Measurements from ENCODE around the gene ZNF691. TPM values are rescaled to one million over a fixed set of nuclear protein-coding genes. Genes with fewer than 3 reads are reported as not detected.
A peak's percentile ranks its signal among the peaks of the same experiment; 100 is the strongest.

The ZNF691 gene
- polyA plus RNA-seq, 1 of the 3 experiments (the other 2 are of a cell fraction), result 7.2 TPM

DNA sequence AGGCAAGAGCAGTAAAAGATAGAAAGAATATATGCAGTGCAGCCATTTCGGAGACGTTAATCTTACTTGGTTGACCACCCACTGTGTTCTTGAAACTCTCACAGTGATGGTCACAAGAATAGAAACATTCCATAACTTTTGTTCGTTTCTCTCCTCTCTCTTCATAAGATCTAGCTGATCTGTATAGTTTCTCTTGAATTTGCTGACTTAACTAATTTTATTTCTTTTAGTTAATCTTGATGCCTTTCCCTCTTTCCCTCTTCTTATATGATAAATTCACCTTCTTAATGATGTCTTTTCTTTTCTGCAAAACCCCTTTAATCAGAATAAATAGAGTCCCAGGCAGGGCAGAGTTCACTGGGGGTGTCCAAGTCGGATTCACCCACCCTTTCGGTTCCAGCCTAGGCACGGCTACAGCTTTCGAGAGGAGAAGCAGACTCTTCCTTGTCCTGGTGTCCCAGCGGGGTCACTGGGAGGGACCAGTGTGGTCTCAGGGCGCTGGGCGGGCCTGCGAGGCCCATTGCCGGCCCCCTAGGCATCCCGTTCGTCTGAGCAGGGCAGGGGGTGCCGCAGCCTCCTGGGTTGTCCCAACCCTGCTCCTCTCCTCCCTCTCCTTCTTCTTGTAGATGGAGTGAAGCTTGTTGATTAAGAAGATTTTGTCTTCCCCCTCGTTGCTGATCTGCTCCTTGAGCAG is 39.8 kb downstream of the ZNF691 start:
- H3F3A ChIP-seq (replicated peaks; ENCODE audit: insufficient read depth), result no peaks in the 10 kb centered on the region
- ChIA-PET POLR2A (no interaction called here), CTCF (no interaction called here)
- no peak for DNase-seq
- H3K4me1 ChIP-seq (ENCODE audit: control insufficient read depth in 1 of 2, insufficient read depth in 2 of 2, low read depth in 1 of 2, low read length in 1 of 2), result no peaks in the 10 kb centered on the region
- no peaks in the 10 kb centered on the region for H3K36me3 ChIP-seq (replicated peaks in 1 of 2; ENCODE audit: control insufficient read depth in 1 of 2, insufficient read depth in 2 of 2, low read length in 1 of 2)
- H2AFZ ChIP-seq (ENCODE audit: low read depth), result no peak overlapping the region
- H3K79me2 ChIP-seq (ENCODE audit: insufficient read depth), result no peaks in the 10 kb centered on the region
- no peak overlapping the region for H3K9ac ChIP-seq
- H4K20me1 ChIP-seq (ENCODE audit: insufficient read depth), result no peaks in the 10 kb centered on the region
- no peaks in the 10 kb centered on the region for H3K9me2 ChIP-seq
- no peaks in the 10 kb centered on the region for H3K9me3 ChIP-seq
- WGBS (ENCODE audit: low lambda C conversion rate), result 67% methylated on average over 8 of the region's 16 CpGs
- no peak for TF ChIP-seq MEF2A (IDR thresholded peaks at IDR 0.05; ENCODE audit: borderline replicate concordance, low read depth)
- TF ChIP-seq FOXM1 (IDR thresholded peaks at IDR 0.05; ENCODE audit: low read depth), result no peak
- TF ChIP-seq, protein P1, sequence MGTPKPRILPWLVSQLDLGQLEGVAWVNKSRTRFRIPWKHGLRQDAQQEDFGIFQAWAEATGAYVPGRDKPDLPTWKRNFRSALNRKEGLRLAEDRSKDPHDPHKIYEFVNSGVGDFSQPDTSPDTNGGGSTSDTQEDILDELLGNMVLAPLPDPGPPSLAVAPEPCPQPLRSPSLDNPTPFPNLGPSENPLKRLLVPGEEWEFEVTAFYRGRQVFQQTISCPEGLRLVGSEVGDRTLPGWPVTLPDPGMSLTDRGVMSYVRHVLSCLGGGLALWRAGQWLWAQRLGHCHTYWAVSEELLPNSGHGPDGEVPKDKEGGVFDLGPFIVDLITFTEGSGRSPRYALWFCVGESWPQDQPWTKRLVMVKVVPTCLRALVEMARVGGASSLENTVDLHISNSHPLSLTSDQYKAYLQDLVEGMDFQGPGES (IDR thresholded peaks at IDR 0.05; ENCODE audit: low read depth, low read length), result no peak
- TF ChIP-seq, protein P2, sequence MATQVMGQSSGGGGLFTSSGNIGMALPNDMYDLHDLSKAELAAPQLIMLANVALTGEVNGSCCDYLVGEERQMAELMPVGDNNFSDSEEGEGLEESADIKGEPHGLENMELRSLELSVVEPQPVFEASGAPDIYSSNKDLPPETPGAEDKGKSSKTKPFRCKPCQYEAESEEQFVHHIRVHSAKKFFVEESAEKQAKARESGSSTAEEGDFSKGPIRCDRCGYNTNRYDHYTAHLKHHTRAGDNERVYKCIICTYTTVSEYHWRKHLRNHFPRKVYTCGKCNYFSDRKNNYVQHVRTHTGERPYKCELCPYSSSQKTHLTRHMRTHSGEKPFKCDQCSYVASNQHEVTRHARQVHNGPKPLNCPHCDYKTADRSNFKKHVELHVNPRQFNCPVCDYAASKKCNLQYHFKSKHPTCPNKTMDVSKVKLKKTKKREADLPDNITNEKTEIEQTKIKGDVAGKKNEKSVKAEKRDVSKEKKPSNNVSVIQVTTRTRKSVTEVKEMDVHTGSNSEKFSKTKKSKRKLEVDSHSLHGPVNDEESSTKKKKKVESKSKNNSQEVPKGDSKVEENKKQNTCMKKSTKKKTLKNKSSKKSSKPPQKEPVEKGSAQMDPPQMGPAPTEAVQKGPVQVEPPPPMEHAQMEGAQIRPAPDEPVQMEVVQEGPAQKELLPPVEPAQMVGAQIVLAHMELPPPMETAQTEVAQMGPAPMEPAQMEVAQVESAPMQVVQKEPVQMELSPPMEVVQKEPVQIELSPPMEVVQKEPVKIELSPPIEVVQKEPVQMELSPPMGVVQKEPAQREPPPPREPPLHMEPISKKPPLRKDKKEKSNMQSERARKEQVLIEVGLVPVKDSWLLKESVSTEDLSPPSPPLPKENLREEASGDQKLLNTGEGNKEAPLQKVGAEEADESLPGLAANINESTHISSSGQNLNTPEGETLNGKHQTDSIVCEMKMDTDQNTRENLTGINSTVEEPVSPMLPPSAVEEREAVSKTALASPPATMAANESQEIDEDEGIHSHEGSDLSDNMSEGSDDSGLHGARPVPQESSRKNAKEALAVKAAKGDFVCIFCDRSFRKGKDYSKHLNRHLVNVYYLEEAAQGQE (IDR thresholded peaks at IDR 0.05; ENCODE audit: low read depth, low read length), result no peak
- TF ChIP-seq JUND (IDR thresholded peaks at IDR 0.05), result no peak
- no peak for TF ChIP-seq GABPA (IDR thresholded peaks at IDR 0.05; ENCODE audit: low read depth)
- no peak for TF ChIP-seq CHD2 (IDR thresholded peaks at IDR 0.05; ENCODE audit: low read length, partially characterized antibody)
- no peak for TF ChIP-seq FOXJ3 (CRISPR knock-in tag; IDR thresholded peaks at IDR 0.05)
- TF ChIP-seq GATA2 (CRISPR knock-in tag; IDR thresholded peaks at IDR 0.05), result no peak
- no peak for TF ChIP-seq FOSL2 (IDR thresholded peaks at IDR 0.05; ENCODE audit: borderline replicate concordance, low read depth)
- TF ChIP-seq EZH2phosphoT487 (IDR thresholded peaks at IDR 0.05; ENCODE audit: borderline replicate concordance, low read depth), result no peak
- no peak overlapping the region for H3K4me3 ChIP-seq (ENCODE audit: low read depth in 2 of 2, low read length in 1 of 2)
- no peak overlapping the region for H3K27ac ChIP-seq (ENCODE audit: low read depth in 2 of 2, low read length in 1 of 2)
- H3K4me2 ChIP-seq, result no peak overlapping the region
- no peaks in the 10 kb centered on the region; the same call in 1 of the 2 replicates for H3K27me3 ChIP-seq (ENCODE audit: insufficient read depth)

DNA sequence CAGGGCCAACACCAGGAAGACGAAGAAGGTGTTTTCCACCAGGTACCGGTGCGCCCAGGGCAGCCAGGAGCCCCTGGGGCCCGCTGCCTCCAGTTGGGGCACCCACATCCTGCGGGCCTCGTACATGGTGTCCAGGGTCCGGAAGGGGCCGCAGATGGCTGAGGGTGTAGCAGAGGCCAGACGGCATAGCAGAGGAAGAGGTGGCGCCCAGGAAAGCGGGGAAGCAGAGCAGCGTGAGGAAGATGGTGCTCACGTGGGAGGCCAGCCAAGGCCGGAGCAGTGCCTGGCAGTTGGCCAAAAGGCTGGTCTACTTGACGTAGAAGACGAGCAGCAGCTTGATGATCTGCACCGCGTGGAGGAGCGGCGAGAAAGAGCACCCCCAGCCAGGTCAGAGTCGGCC is 40.4 kb downstream of the ZNF691 start:
- ChIA-PET POLR2A (no interaction called here), CTCF (no interaction called here)
- H3K27me3 ChIP-seq (ENCODE audit: insufficient read depth), result no peaks in the 10 kb centered on the region; the same call in 1 of the 2 replicates
- H2AFZ ChIP-seq (ENCODE audit: low read depth), result no peak overlapping the region
- no peak overlapping the region for H3K9ac ChIP-seq
- H3K9me2 ChIP-seq, result no peaks in the 10 kb centered on the region
- H3K4me3 ChIP-seq (ENCODE audit: low read depth in 2 of 2, low read length in 1 of 2), result no peak overlapping the region
- no peak for TF ChIP-seq RCOR1 (IDR thresholded peaks at IDR 0.05; ENCODE audit: low read length)
- TF ChIP-seq, protein P3, sequence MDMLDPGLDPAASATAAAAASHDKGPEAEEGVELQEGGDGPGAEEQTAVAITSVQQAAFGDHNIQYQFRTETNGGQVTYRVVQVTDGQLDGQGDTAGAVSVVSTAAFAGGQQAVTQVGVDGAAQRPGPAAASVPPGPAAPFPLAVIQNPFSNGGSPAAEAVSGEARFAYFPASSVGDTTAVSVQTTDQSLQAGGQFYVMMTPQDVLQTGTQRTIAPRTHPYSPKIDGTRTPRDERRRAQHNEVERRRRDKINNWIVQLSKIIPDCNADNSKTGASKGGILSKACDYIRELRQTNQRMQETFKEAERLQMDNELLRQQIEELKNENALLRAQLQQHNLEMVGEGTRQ (IDR thresholded peaks at IDR 0.05; ENCODE audit: borderline replicate concordance, low read depth, low read length), result no peak
- TF ChIP-seq, protein P4, sequence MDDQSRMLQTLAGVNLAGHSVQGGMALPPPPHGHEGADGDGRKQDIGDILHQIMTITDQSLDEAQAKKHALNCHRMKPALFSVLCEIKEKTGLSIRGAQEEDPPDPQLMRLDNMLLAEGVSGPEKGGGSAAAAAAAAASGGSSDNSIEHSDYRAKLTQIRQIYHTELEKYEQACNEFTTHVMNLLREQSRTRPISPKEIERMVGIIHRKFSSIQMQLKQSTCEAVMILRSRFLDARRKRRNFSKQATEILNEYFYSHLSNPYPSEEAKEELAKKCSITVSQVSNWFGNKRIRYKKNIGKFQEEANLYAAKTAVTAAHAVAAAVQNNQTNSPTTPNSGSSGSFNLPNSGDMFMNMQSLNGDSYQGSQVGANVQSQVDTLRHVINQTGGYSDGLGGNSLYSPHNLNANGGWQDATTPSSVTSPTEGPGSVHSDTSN (IDR thresholded peaks at IDR 0.05), result no peak
- TF ChIP-seq TAF1 (IDR thresholded peaks at IDR 0.05; ENCODE audit: borderline replicate concordance, low read depth, low read length), result no peak
- TF ChIP-seq RAD21 (IDR thresholded peaks at IDR 0.05; ENCODE audit: low read length), result no peak
- no peak for TF ChIP-seq JUND (IDR thresholded peaks at IDR 0.05)
- TF ChIP-seq FOSL2 (IDR thresholded peaks at IDR 0.05; ENCODE audit: borderline replicate concordance, low read depth), result no peak
- 79% methylated on average over 20 of the region's 21 CpGs for WGBS (ENCODE audit: low lambda C conversion rate)
- no peaks in the 10 kb centered on the region for H4K20me1 ChIP-seq (ENCODE audit: insufficient read depth)
- no peaks in the 10 kb centered on the region for H3K79me2 ChIP-seq (ENCODE audit: insufficient read depth)
- no peaks in the 10 kb centered on the region for H3K4me1 ChIP-seq (ENCODE audit: control insufficient read depth in 1 of 2, insufficient read depth in 2 of 2, low read depth in 1 of 2, low read length in 1 of 2)
- no peaks in the 10 kb centered on the region for H3F3A ChIP-seq (replicated peaks; ENCODE audit: insufficient read depth)
- no peak overlapping the region for H3K27ac ChIP-seq (ENCODE audit: low read depth in 2 of 2, low read length in 1 of 2)
- H3K9me3 ChIP-seq, result no peaks in the 10 kb centered on the region
- peak; percentile 15 for DNase-seq
- H3K36me3 ChIP-seq (replicated peaks in 1 of 2; ENCODE audit: control insufficient read depth in 1 of 2, insufficient read depth in 2 of 2, low read length in 1 of 2), result no peaks in the 10 kb centered on the region
- no peak overlapping the region for H3K4me2 ChIP-seq
